GM18505 (cell line): Measurements from ENCODE around the gene GOLPH3.

Source experiments
- ATAC-seq: cut with Tn5 transposase; IDR thresholded peaks from one replicate; pipeline ENCODE4 v1.9.1; 2021; ENCODE audit not compliant: unreplicated experiment
- POLR2A ChIP-seq: IDR thresholded peaks from 4 replicates; pipeline ENCODE4 v1.6.1; 2011; ENCODE audit warnings: borderline replicate concordance; ENCODE audit not compliant: insufficient read depth, insufficient read length; ENCODE audit errors: extremely low read depth

GOLPH3 gene

DNA sequence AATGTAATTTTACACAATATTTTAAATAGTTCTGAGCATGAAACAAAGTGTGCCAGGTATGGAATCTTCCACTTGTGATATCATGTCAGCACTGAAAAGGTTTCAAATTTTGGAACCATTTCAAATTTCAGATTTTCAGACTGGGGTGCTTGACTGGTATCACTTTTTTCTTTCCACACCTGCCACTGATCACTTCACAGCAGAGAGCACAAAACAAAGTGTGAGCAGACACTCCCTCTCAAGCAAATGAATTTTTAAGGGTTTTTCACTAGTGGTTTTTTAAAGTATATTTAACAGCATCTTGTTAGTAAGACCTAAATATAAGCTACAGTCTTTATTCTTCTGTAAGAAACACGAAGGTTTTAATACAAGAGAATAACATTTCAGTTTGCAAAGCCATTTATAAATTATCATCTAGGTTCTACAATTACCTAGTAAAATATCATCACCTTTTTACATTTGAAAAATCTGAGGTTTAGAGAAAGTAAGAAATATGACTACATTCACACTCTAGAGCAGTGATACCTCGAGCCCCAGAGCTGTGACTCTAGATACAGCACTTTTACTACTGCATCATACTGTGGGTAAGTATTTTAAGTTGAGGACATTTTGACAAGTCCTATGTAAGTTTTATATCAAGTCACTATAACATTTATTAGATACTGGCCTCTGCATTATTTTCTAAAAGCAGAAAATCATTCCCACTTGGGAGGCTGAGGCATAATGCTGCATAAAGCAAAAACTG is 14.6 kb downstream of the GOLPH3 start:
- no peak for ATAC-seq
- TF ChIP-seq POLR2A: no peak

DNA sequence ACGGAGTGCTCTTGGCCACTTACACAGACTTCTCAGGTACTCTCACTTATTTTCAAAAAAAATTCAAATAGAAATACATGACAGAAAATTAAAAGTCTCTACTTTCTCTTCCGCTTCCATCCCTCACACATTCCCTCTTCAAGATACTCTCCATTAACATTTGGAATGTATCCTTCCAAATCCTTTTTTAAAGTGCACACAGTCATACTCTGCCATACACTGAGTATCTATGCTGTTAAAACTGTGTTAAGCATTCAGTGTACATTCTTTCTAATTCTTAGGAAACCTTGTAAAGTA is 15.5 kb downstream of the GOLPH3 start:
- TF ChIP-seq POLR2A: no peak
- no peak for ATAC-seq

GRCh38 chr5:32157078-32157477 is 17.0 kb downstream of the GOLPH3 start:
- ATAC-seq: no peak
- no peak for TF ChIP-seq POLR2A

- no peak for TF ChIP-seq POLR2A
- ATAC-seq: no peak
Measured at GRCh38 chr5:32156635-32157034, 17.5 kb downstream of the GOLPH3 start.

- no peak for ATAC-seq
Measured at GRCh38 chr5:32155211-32155610, 18.9 kb downstream of the GOLPH3 start.

GRCh38 chr5:32153723-32154122 is 20.4 kb downstream of the GOLPH3 start:
- no peak for TF ChIP-seq POLR2A
- ATAC-seq: no peak

More at GRCh38 chr5:32155211-32155610, 18.9 kb downstream of the GOLPH3 start:
- no peak for TF ChIP-seq POLR2A

DNA sequence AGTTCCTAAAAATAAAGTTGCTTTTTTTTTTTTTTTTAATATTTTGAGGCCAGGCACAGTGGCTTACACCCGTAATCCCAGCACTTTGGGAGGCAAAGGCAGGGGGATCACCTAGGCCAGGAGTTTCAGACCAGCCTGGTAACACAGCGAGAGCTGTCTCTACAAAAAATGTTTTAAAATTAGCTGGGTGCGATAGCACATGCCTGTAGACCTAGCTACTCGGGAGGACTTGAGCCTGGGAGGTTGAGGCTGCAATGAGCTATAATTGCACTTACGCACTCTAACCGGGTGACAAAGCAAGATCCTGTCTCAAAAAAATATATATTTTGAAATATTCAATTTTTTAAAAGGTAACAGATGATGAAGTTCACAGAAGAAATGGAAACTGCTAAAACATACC is 22.9 kb downstream of the GOLPH3 start:
- ATAC-seq: no peak
- no peak for TF ChIP-seq POLR2A

DNA sequence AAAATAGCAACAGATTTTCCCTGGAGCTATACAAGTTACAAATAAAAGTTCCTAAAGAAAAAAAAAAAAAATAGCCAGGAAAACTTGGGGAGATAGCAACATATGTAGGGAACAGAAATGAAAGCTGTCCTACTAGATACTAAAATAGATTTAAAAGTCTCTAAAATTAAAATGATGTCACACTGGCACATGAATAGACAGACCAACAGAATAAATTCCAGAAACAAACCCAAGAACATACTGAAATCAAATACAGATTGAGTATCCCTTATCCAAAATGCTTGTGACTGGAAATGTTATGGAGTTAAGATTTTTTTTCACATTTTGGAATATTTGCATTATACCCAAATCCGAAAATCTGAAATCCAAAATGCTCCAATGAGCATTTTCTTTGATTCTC is 23.8 kb downstream of the GOLPH3 start:
- ATAC-seq: no peak
- TF ChIP-seq POLR2A: no peak

GRCh38 chr5:32147959-32148358 is 26.2 kb downstream of the GOLPH3 start:
- ATAC-seq: no peak

GRCh38 chr5:32147236-32147635 is 26.9 kb downstream of the GOLPH3 start:
- no peak for ATAC-seq

More at GRCh38 chr5:32147959-32148358, 26.2 kb downstream of the GOLPH3 start:
- no peak for TF ChIP-seq POLR2A

DNA sequence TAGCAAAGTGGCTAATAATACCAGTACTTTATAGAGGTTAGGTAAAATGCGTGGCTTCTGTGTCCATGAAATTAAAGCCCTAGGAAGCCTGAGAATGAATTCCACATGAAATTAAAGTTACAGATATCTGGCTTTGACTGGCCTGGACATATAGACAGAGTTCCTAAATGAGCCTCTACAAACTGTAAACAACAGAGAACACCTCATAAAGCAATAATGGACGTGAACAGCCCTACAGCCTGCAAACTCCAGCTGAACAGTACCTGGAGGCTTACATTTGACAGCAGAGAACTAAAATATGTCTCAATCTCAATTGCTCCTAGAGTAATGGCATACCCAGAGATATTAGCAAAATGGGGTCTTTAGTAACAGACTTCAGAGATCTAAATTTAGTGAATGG is 28.7 kb downstream of the GOLPH3 start:
- ATAC-seq: no peak
- no peak for TF ChIP-seq POLR2A

More at GRCh38 chr5:32147236-32147635, 26.9 kb downstream of the GOLPH3 start:
- no peak for TF ChIP-seq POLR2A

DNA sequence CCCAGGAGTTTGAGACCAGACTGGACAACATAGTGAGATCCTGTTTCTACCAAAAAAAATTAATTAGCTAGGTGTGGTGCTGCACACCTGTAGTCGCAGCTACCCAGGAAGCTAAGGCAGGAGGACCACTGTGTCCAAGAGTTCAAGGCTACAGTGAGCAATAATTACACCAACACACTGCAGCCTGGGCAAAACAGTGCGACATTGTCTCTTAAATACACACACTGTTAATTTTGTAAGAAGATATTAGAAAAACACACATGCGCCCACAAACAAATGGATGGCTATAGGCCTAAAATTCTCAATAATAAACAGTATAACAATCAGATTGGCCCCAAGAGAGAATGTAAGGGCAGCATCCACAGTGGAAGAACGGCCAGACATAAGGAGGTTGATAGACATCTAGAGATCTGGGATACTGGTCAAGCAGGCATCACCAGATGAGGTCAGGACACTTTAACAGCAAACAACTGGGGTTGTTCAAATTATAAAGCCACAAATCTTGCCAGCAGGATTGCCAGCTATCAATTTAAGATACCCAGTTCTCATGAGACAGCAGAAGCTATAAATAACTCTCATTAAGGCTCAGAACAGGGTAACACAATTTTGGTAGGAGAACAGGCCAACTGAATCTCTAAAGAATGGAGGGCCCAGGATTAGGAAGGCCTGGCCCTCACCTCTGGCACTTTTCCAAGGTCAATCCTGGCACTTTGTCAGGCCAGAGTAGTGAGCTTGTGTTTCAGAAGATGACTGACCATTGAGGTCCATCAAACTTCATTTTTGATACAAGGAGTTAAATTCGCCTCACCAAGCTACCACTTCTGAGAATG is 29.5 kb downstream of the GOLPH3 start:
- ATAC-seq: no peak
- no peak for TF ChIP-seq POLR2A

- no peak for ATAC-seq
- no peak for TF ChIP-seq POLR2A
Measured at GRCh38 chr5:32143617-32144377, 30.3 kb downstream of the GOLPH3 start.

DNA sequence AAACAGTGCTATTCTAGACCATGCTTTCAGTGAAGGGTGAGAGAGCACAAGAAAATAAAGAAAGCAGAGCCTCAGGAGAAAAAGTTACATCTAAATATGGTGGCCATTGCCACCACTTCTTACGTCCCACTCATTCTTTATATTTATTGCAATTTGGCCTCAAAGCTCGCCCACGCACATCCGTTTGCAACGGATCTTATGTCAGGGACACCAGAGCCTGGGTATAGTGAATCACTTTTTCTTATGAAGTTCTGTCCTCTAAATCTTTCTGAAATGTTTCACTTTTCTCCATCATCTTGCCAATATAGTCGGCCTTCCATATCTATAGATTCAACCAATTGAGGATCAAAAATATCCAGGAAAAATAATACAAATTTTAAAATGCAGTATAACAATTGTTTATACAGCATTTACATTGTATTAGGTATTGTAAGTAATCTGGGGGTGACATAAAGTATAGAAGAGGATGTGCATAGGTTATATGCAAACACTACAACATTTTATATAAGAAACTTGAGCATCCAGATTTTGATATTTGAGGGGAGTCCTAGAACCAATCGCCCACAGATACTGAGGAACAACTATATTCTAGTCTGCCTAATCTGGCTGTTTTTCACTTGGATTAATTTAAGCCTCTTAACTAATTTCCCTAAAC is 35.2 kb downstream of the GOLPH3 start:
- no peak for TF ChIP-seq POLR2A
- ATAC-seq: no peak

DNA sequence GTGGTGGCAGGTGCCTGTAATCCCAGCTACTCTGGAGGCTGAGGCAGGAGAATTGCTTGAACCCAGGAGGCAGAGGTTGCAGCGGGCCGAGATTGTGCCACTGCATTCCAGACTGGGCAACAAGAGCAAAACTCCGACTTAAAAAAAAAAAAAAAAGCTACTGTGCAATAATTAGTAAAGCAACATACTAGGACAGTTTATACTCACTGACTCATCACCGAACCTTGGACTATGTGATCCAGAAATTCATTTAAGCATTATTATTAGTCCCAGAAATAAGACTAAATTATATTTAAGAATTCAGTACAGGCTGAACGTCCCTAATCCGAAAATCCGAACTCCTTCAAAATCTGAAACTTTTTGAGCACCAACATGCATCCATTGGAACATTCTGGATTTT is 37.8 kb downstream of the GOLPH3 start:
- TF ChIP-seq POLR2A: no peak
- ATAC-seq: no peak
